ENCODE measurements around the gene GRPEL2.
A peak's percentile ranks its signal among the peaks of the same experiment; 100 is the strongest.

GRPEL2 gene, protein sequence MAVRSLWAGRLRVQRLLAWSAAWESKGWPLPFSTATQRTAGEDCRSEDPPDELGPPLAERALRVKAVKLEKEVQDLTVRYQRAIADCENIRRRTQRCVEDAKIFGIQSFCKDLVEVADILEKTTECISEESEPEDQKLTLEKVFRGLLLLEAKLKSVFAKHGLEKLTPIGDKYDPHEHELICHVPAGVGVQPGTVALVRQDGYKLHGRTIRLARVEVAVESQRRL

DNA sequence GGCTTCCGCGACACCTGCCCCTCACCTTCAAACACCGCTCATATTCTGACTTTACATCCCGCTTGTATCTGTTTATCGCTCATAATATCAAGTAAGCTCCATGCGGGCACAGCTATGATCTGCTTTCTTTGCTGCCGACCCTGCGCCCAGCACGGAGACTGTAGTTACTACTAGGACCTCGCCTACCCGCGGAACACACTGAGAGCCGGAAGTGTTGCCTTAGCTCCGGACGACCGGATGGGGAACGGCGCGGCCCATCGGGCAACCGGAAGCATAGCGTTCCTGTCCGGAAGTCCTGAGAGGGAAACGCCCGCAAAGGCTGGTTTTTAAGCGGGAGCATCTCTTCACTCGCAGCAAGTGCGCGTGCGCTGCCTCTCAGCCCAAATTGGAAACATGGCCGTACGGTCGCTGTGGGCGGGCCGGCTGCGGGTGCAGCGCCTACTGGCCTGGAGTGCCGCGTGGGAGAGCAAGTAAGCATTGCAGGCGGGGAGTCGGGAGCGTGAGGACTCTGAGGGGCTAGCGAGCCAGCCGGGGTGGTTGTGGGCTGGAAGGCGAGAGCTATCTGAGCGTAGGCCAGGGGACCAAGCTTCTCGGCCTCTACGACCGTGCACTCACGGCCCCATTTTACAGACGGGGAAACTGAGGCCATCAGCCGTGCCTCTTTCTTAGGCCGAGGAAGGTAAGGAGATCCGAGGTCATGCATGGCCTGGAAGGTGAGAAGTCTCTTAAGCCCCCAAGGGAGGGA, at the start of gene GRPEL2:
Gene GRPEL2 (plus strand): TSS at position 353 of the 745 bp plus-strand sequence. CDS start 41 bp downstream, at position 394.
- peak; percentile 97 for DNase-seq (ENCODE audit: low spot score)

DNA sequence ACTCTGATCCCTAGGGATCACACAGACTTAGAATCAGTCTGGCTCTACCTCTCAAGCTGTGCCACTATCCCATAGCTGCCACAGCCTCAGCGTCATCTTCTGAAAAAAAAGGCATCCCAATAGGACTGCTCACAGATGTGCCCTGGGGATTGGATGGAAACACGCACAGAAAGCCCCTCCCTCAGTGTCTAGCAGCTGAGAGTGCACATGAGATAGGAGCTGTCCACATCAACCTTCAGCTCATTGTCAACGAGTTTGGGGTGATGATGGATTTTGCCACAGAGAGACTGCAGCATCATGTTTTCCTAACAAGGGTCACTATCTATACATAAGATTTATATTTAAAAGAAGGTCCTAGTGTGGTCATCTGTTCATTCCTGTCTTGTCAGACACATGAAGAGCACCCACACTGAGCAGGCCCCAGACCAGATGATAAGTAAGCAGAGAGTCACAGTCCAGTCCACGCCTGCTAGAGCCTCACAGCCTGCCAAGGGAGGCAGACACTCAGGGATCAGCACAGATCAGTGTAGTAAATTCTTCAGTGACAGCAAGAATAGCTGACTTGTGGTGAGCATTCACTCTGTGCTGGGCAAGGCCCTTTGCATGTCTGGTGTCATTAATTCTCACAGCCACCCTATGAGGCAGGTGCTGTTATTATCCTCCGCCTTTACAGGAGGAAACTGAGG, 47.8 kb upstream of the GRPEL2 start:
- no peak for DNase-seq (ENCODE audit: low spot score)

DNA sequence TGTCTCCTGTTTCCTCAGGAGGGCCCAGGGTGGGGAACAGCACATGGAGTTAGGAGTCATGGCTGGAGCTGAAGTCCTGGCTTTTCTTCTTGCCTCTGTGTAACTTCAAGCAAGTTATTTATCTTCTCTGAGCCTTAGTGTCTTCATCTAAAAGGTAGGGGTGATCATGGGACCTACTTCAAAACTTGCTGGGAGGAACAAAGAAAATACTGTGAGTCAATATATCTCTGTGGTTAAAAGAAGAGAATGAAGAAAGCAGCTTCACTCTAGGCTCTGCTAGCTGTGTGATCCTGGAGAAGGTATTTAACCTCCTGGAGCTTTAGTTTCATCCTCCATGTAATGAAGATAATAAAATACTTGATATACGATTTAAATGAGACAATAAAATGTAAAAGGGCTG, 47.1 kb upstream of the GRPEL2 start:
- DNase-seq (ENCODE audit: low spot score), result no peak

DNA sequence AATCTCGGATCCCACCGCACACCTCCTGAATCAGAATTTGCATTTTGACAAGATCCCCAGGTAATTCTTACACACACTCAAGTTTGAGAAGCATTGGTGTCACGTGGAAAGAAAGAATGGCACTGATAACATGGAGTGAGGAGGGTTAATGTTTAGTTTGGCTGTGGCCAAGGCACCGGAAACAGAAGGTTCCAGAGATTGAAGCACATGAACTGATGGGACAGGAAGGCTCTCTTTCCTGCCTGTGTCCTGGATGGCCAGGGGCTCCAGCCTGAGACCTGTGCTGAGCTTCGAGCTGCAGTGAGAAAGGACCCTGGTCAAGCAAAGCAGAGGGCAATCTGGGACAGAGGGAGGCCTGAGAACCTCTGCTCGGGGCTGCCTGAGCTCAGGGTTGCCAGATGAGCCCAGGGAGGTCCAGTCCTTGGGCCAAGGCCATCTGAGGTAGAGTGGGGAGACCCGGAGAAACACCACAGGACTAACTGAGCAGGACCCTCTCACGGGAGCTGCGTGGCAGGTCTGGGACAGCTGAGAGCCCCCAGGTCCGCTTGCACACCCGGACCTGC, 46.4 kb upstream of the GRPEL2 start:
- DNase-seq (ENCODE audit: low spot score), result no peak

DNA sequence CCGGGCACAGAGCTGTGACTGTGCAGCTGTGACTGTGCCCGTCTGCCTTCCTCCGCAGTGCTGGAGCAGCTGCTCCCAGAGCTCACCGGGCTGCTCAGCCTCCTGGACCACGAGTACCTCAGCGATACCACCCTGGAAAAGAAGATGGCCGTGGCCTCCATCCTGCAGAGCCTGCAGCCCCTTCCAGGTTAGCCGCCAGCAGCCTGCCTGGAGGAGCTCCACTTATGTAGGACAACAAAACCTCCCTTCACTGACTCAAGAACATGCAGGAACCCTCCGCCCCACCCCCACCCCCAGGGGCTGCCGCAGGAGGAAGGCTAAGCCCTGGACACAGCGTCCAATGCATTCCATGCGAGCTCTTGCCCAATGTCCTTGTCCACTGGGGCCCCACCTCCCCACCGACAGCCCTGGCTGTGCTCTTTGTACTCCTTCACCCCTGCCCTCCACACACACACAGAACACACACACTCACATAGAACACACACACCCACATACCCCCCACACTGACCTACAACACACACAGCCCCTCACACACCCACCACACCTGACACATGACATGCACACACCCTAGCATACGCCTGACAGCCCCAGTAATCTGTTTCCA, 45.7 kb upstream of the GRPEL2 start:
- DNase-seq (ENCODE audit: low spot score), result no peak

DNA sequence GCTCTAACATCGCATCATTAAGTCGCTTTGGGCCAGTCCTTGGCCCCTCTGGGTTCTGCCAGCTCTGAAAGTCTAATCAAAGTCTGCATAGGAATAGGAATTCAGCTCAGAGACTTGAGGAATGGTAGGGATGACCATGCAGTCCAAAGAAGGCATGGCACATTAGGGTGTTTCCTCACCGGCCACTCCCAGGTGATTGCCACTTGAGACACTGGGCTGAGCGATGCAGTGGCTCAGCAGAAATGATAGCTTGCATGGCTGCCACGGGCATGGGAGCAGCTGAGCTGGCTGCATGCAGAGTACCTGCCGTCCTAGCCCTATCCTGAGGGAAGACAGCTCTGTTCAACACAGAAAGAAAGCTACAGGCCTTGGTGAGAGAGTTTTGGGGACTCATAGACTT, 44.9 kb upstream of the GRPEL2 start:
- no peak for DNase-seq (ENCODE audit: low spot score)

DNA sequence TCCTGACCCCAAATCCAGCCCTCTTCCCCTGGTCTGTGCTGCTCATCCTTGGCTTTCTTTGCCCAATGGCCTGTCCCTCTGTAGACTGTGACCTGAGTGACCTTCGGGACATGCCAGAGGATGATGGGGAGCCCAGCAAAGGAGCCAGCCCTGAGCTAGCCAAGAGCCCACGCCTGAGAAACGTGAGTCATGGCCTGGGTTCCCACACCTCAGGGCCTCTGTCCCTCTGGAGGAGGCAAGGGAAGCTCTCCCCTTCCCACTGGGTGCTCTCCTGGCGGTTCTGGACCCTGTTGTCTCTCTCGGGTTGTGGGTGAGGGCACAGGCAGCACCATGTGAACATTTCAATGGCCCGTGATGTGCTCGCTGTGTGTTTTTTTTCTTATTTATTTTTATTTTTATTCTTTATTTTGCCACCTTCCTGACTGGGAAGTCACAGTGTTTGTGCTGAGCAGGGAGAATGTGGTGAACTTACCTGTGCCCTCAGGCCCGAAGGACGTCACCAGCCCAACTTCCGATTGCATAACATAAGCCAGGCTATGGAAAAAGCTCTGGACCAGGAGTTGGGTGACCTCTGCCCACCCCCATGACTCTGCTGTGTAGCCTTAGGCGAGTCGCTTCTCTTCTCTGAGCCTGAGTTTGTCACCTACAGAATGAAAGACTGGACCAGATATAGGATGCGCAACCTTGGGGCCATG, 44.1 kb upstream of the GRPEL2 start:
- no peak for DNase-seq (ENCODE audit: low spot score)

DNA sequence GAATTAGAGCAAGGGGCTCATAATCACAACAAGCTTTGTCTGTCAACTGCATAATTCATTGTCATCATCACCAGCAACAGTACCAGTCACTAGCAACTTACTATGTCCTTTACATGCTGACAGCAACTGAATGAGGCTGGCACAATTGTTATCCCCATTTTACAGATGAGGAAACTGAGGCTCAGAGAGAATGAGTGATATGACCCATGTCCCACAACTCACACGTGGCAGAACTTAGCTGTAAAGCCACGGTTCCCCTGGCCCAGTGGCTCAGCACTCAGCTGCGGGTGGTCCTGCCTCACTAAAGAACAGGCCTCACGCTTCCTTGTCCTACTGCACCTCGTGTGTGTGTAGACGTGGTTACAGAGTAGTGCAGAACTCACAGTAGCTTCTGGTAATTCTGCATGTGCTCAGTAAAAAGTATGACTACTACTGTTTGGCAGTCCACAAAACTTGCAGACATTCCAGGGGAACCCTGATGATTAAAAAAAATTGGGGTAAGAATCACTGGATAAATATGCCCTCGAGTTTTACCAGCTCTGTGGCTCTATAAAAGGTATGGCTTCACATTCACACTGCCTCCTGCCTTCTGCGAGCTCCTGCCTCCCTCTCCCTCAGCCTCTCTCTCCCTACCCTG, 43.4 kb upstream of the GRPEL2 start:
- DNase-seq (ENCODE audit: low spot score), result no peak

DNA sequence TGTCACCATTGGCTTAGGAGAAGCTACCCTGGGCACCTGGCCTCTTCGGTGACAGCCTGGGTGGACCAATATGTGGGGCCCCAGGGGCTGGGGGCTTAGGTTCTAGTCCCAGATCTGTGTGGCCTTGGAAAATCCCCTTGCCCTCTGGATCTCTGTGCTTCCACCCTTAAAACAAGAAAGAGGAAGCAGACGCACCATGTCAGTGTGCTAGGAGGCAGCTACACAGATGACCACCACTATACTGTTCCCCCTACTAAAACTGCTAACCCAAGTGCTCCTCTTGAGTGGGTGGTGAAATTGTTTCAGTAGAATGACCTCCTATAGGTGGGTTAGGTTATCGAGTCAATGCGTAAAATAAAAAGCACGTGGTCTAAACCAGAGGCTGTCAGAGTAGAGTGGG, 42.7 kb upstream of the GRPEL2 start:
- no peak for DNase-seq (ENCODE audit: low spot score)

DNA sequence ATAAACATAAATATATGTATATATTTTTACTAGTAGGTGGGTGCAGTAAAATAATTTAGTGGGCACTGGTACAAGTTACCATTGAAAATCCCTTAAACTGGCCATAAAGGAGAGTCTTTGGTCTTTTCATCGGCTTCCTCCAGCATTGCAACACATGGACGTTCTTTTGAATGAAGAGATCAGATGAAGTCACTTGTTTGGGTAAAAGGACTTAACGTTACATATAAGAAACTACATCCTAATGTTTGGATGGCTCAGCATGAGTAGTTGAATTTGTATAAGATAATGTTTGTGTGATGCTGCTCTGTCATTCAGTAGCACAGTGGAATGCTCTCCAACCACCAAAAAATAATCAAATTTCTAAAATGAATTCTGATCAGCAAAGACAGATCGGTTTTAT, 42.1 kb upstream of the GRPEL2 start:
- DNase-seq (ENCODE audit: low spot score), result no peak

DNA sequence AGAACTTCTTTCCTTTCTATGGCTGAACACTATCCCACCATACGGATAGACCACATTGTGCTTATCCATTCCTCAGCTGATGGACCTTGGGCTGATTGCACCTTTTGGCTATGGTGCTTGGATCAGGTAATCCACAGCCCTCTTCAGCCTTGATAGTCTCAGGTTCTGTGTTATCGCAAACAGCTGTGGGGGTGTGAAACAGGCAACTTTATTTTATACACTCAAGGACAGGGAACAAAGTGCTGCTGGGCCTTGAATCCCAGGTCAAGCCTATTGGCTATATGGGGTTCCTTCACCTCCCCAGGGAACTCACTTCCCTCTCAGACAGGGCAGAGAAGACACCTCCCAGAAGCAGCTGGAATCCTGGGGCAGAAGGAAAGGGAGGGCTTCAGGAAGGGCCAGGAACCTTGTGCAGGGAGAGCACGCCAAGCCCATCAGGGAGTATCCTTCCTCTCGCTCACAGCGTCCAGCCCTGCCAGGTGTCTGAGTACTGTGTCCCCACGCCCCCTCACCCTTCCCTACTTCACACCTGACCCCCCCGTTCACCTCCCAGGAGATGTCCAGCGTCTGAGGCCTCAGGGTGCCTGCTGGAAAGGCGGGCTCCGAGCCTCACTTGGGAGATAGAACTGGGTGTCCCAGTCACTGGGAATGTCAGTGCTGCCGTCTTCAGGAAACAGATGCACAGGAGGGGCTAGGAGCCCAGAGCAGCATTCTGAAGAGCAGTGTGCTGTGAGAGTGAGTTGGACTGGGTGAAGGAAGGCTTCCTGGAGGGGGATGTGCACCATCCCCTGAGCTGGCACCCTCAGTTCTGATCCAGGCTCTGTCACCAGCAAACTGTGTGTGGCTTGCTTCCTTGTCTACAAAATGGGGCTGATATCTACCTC, 40.9 kb upstream of the GRPEL2 start:
- DNase-seq (ENCODE audit: low spot score), result no peak

DNA sequence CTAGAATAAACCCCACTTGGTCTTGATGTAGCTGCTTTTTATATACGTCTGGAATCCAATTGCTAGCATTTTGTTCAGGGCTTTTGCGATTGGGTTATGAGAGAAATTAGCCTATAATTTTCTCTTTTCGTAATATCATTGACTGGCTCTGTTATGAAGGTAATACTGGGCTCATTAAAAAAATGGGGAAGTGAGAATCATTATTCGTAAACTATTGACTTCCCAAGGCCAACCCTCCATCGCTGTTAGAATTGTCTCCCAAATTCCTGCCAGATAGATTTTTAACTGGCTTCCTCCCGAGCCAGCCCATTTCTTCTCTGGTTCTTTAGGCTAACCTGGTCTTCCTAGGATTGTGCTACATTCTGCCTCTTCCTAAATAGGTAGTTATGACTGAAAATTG, 35.9 kb upstream of the GRPEL2 start:
- DNase-seq (ENCODE audit: low spot score), result no peak

DNA sequence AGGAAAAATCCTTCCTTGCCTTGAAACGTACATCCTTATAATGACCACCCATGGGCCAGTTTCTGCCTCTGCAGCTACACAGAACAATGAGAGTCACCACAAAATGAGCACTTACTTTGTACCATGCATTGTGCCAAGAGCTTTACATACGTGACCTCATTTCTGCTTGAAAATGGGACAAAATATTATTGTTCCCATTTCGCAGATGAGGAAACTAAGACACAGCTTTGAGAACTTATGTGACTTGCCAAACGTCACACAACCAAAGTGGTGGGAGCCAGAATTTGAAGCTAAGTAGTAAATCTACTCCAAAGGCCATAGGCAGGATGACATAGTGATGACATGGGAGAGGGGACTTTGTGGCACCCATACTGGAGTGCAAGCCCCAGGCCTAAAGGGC, 34.8 kb upstream of the GRPEL2 start:
- DNase-seq (ENCODE audit: low spot score), result no peak

DNA sequence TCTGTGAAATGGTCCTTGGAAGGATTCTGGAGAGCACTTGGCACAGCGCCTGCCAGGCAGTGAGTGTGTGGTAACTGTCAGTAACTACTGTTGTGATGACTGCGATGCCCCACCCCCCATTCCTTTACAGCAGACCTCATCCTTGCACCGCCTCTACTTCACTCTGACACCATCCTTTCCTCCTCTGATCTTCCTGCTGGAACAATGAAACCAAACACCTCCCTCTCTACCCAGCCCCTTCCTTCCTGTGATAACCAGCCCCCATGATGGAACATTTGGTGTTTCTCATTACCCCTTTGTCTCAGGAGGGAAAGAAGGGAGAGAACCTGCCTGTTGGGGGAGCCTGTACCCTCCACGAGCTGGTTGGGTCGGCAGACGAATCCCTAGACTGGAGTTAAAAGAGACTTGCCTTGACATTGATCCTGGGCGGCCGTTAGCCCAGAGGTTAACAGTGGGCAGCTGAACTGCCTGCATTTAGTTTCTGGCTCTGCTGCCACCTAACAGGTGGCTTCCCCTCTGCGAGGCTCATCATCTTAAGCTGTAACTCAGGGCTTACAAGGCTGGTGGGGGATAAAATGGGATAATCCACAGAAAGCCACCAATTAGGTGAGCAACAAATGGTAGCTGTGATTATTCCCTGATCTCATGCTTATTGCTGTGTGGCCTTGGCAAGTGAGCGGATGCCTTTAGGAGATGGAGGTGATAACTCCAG, 34.2 kb upstream of the GRPEL2 start:
- DNase-seq (ENCODE audit: low spot score), result peak; percentile 41

DNA sequence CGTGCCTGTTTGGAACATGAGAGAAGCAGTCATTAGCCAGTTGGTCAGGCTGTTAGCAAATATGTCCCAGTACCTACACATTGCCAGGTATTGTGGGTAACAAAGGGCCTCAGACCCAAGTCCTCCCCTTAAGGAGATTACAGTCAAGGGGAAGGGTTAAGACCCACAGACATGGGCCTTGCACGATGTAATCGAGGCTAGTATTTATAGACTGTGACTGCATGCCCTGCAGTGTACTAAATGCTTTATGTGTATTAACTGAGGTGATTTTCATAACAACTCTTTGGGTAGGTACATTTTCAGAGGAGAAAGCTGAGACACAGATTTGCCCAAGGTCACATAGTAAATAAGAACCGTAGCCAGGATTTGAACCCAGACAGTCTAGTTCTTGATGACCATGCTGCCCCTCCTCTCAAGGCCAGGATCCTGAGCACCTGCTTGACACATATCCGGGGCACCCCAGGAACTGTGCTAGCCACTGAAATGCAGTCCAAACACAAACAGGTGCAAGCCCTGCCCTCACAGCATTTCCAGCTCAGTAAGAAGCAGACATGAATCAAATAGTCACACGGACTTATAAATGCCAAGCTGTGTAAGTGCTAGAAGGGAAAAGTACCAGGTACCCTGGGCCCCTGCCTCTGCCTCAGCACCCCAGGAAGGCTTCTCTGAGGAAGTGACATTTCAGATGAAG, 32.0 kb upstream of the GRPEL2 start:
- DNase-seq (ENCODE audit: low spot score), result no peak

DNA sequence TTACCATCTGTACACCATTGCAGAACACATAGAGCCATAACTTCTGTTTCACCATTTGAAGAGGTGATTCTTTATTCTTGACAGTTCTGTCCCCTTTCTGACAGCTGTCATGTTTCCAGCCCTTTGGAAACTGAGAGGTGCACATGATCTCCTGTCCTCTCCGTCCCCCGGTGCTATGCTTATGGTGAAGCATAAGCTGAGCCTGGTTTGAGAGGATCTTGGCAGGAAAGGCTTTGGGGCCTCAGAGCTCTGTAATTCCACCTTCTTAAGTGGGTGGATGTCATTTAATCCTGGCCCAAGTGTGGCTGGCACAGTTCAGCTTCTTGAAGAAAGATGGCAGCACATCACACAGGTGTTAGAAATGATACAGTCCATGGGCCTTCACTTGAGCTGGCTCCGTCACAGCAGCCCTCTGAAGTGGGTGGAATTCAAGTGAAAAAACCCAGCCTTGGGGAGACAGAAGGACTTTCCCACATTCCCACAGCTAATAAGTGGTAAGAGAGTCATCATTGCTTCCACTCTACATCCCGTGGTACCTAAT, 30.7 kb upstream of the GRPEL2 start:
- DNase-seq (ENCODE audit: low spot score), result no peak

DNA sequence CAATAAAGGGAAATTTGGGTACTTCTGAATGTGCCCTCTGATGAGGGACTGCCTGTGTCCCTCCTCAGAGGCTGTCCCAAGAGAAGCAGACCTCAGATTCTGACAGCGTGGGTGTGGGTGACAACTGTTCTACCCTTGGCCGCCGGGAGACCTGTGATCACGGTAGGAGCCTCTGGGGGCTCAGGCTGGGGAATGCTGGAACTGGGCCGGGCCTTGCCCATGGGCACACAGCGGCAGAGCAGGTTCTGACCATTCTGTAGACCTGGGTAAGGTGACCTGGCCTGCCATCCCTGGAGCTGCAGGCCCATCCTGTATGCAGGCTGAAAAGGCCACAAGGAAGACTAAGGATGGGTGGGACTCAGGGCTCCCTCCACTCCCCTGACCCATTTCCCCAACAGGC, 29.5 kb upstream of the GRPEL2 start:
- DNase-seq (ENCODE audit: low spot score), result no peak

DNA sequence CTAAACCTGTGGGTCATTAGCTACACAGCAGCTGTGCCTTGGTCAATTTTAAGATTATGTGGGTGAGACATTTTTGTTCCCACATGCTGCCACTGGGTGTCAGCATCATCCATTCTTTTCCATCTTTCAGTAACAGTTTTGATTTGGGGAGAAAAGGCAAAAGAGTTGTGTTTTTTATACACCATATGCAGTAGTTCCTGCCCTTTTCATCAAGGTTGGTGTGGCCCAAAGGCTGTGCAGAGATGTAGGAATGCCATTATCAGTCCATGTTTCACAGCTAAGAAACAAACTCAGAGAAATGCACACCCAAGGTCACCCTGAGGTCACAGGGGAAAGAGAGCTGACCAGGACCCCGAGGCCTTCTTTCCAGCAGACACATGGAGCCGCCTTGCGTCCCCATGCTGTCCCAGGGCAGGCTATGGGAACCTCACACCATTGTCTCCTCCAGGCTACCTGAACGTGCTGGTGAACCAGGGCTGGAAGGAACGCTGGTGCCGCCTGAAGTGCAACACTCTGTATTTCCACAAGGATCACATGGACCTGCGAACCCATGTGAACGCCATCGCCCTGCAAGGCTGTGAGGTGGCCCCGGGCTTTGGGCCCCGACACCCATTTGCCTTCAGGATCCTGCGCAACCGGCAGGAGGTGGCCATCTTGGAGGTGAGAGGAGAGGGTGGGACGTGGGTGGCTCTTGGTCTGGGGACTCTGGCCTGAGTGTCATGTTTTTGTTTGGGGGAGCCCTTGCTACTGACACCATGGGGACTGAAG, 27.8 kb upstream of the GRPEL2 start:
- DNase-seq (ENCODE audit: low spot score), result peak; percentile 62

All from iPS-NIHi11 (cell line).